GM21737 (cell line): ENCODE measurements around the gene HORMAD1.
A peak's percentile ranks its signal among the peaks of the same experiment; 100 is the strongest.
"Not testable (repeated sequence)": the region's sequence is repeated elsewhere in the genome, so short reads cannot be mapped to it uniquely, and the experiment has no call there.

ENCODE experiments used
- ATAC-seq: cut with Tn5 transposase; IDR thresholded peaks from one replicate; pipeline ENCODE4 v1.9.1; 2021; ENCODE audit warnings: mild to moderate bottlenecking, moderate library complexity; ENCODE audit not compliant: unreplicated experiment

Gene HORMAD1, protein sequence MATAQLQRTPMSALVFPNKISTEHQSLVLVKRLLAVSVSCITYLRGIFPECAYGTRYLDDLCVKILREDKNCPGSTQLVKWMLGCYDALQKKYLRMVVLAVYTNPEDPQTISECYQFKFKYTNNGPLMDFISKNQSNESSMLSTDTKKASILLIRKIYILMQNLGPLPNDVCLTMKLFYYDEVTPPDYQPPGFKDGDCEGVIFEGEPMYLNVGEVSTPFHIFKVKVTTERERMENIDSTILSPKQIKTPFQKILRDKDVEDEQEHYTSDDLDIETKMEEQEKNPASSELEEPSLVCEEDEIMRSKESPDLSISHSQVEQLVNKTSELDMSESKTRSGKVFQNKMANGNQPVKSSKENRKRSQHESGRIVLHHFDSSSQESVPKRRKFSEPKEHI

DNA sequence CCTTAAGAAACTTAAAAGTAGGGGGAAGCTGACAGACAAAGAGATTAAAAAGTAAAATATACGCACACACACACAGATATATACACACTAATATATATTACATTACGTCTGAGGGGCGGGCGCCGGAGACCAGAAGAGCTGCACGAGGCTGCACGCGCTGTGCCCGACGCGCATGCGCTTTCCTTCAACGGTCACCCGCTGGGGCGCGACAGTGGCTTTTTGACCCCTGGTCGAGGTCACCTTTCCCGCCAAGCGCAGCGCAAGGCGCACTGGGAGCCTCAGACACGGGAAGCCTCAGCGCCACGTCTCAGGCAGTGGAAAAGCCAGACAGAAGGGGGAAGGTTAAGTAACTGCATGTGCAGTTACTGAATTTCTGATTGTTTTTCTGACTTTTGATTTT, at the start of gene HORMAD1:
Gene HORMAD1, minus strand, starts transcription at position 193 of the 400 bp plus-strand sequence. CDS start 1,390 bp downstream, outside the sequence.
- ATAC-seq: no peak

- not testable (repeated sequence) for ATAC-seq
These were observed 47.0 kb upstream of the HORMAD1 start for GRCh38 chr1:150767704-150768103.

DNA sequence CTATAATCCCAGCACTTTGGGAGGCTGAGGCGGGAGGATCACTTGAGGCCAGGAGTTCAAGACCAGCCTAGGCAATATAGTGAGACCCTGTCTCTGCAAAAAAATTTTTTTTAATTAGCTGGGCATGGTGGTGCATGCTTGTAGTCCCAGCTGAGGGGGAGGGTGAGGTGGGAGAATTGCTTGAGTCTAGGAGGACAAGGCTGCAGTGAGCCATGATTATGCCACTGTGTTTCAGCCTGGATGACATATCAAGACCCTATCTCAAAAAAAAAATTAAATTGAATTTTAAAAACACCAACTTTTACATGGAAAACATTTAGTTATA, 45.2 kb upstream of the HORMAD1 start:
- ATAC-seq: not testable (repeated sequence)

DNA sequence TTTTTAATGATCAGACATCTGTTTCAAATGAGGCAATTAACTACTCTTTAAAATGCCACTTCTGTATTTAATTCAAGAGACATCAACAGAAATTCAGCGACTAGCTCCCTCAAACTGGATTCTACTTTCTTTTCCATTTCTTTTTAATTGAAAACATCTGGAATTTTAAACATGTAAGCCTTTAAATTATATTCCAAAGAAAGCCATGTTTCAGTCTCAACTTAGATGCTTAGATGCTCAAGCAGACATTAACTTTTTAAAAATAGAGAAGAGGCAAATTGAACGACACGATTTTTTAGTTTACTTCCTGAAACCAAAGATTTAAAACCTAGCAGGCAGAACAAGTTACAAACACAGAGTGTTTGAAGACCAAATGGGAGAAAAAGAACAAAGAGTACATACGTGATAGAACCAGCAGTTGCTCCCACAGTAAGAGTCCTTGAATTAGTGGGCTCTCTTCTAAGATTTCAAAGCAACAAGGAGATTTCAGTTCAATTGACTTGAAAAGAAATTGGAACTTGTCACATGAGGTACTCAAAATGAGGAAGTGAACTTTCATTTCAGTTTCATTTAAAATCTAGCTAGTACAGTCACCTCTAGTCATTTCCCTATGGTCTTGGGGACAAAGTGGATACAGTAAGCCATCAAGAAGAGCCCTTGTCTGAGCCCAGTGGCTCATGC, 44.7 kb upstream of the HORMAD1 start, which contains the start of gene CTSS:
Gene CTSS, minus strand, starts transcription at position 483 of the 681 bp plus-strand sequence. CDS start 1,015 bp downstream, outside the sequence.
- ATAC-seq: peak; percentile 64

DNA sequence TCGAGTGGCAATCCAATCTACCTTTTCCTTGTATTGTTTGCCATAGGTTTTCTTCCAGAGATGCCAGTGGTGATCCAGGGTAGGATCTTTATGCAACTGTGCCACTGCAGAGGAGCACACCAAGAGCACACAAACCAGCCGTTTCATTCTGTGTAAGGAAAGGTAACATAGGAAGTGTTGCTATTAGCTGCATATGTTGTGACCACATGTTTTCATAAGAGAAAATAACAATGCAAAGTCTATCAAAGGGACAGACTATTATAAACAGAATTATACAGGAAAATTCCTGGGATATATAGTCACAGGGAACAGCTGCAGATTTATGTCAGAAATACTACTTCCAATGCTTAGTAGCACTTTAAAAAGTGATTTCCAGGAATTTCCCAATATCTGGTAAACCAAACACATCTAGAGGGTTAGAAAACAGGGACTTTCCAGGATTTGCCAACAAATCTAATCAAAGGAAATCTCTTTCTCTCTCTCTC, 44.0 kb upstream of the HORMAD1 start:
- ATAC-seq: peak; percentile 42

DNA sequence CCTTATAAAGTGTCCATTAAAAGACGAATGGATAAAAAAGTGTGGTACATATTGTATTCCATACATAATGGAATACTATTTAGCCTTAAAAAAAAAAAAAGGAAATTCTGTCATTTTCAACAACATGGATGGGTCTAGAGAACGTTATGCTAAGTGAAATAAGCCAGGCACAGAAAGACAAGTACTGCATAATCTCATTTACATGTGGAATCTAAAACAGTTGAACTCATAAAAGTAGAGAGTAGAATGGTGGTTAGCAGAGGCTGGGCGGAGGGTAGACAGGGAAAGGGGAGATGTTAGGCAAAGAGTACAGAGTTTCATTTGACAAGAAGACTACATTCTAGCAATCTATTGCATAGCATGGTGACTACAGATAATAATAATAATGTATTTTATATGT, 42.3 kb upstream of the HORMAD1 start:
- no peak for ATAC-seq

GRCh38 chr1:150762552-150762951, 41.9 kb upstream of the HORMAD1 start:
- no peak for ATAC-seq

GRCh38 chr1:150761801-150762200, 41.1 kb upstream of the HORMAD1 start:
- no peak for ATAC-seq

GRCh38 chr1:150760013-150760412, 39.3 kb upstream of the HORMAD1 start:
- no peak for ATAC-seq

DNA sequence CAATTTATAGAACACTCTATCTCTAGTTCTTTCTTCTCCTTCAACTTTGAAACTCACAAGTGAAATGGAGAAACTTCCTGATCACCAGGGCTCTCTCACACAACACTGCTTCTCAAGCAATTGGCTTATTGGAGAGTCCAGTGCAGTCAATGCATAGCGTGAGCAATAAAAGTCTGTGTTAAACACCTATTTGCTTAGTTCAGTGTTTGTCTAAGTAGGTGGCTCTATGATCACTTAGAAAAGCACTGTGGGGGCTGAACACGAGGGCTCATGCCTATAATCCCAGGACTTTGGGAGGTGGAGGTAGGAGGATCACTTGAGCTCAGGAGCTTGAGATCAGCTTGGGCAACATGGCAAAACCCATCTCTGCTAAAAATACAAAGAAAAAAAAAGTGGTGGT, 32.7 kb upstream of the HORMAD1 start:
- ATAC-seq: no peak

DNA sequence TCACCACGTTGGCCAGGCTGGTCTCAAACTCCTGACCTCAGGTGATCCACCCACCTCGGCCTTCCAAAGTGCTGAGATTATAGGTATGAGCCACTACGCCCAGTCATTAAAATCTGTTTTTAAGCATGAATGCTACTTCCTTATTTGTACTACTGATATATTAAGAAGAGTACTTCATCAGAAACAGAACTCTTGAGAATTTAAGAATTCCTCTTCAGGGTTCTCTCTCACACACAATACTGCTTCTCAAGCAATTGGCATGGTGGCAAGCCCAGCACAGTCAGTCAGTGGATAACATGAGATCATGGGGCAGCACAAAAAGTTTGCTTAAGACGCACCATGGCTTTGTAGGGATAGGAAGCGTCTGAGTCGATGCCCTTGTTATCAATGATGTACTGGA, 30.7 kb upstream of the HORMAD1 start:
- ATAC-seq: no peak

- ATAC-seq: no peak
These were observed 29.1 kb upstream of the HORMAD1 start for GRCh38 chr1:150749720-150750311.

DNA sequence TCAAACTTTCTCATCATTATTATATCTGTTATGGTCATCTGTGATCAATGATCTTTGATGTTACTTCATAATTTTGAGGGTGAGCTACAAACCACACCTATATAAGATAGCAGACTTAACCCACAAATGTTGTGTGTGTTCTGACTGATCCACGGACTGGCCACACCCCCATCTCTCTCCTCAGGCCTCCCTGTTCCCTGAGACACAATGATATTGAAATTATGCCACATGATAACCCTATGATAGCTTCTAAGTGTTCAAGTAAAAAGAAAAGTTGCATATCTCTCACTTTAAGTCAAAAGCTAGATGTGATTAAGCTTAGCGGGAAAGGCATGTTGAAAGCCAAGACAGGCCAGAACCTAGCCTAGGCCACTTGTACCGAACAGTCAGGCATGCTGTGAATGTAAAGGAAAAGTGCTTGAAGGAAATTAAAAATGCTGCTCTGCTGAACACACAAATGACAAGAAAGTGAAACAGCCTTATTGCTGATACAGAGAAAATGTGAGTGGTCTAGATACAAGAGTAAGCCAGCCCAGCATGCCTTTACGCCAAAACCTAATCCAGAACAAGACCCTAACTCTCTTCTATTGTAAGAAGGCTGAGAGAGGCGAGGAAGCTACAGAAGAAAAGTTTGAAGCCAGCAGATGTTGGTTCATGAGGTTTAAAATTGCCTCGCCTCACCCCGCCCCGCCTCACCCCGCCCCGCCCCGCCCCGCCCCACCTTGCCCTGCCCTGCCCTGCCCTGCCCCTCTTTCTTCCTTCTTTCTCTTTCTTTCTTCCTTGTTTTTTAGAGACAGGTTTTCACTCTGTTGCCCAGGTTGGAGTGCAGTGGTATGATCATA, 28.4 kb upstream of the HORMAD1 start:
- ATAC-seq: no peak

DNA sequence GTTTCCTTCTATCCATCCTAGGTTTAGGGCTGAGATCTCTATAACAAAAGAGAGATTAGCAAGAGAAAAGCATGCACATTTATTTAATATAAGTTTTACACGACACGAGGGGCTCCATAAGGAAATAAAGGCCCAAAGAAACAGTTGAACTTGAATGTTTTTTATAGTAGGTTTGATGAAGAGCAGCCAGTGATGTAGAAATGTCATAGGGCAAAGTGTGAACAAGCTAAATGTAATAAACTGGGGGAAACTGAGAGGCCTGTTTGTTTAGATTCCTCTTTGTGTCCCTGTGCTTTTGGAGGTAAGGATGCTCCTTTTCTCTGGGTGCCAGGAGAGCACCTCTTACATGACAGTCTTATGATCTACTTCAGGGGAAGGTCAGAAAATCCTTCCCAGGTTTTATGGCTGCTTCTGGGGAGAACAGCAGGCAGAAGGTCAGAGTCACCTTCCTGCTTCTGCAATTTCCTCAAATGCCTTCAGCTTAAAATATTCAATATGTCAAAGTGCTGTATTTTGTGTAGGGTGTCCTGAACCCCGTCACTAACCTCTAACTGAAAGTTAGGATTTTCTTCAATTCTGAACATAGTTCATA, 9.5 kb upstream of the HORMAD1 start:
- no peak for ATAC-seq

DNA sequence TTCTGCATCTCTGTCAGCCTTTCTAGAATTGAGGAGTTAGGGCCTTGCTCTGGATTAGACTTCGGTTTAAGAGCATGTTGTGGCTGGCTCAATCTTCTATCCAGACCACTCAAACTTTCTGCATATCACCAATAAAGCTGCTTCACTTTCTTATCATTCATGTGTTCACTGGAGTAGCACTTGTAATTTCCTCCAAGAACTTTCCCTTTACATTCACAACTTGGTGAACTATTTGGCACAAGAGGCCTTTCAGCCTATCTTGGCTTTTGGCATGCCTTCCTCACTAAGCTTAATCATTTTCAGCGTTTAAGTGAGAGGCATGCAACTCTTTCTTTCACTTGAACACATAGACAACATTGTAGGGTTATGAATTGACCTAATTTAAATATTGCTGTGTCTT, 3.6 kb upstream of the HORMAD1 start:
- no peak for ATAC-seq

- no peak for ATAC-seq
These were observed 597 bp downstream of the HORMAD1 start for GRCh38 chr1:150720098-150720497.

DNA sequence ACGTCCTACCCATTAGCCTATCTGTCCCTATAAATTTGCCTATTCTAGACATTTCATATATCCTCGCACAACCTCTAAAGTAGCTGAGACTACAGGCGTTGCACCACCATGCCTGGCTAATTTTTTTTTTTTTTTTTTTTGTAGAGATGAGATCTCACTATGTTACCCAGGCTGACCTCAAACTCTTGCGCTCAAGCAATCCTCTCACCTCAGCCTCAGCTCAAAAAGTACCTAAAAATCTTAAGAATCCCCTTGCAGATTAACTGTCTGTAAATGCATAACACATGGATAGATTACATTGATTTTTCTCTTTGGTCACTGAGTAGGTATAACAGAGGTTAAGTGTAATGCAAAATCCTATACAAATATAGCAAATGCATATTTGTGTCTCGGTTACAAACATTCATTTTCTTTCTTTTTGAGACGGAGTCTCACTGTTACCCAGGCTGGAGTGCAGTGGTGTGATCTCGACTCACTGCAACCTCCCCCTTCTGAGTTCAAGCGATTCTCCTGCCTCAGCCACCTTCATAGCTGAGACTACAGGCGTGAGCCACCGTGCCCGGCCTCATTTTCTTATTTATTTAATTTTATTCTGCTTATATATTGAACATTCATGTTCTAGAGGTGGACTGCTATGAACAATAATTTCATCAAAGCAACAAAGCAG, 2.3 kb downstream of the HORMAD1 start:
- no peak for ATAC-seq

DNA sequence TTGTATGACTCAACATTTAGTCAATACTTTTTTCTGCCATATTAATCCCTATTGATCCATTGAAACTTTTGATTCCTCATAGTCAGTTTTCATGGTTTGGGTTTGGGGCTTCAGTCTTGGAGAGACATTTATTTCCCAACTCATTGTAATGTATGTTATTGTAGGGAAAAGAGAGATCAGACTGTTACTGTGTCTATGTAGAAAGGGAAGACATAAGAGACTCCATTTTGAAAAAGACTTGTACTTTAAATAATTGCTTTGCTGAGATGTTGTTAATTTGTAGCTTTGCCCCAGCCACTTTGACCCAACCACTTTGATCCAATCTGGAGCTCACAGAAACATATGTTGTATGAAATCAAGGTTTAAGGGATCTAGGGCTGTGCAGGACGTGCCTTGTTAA, 11.7 kb downstream of the HORMAD1 start:
- not testable (repeated sequence) for ATAC-seq

GRCh38 chr1:150708595-150708994, 12.1 kb downstream of the HORMAD1 start:
- ATAC-seq: no peak

GRCh38 chr1:150706091-150706490, 14.6 kb downstream of the HORMAD1 start:
- ATAC-seq: no peak
